Measurements from ENCODE around the gene LMCD1. TPM values are rescaled to one million over a fixed set of nuclear protein-coding genes. Genes with fewer than 3 reads are reported as not detected.

LMCD1 gene
- total and polyA plus RNA-seq, 2 of the 4 experiments (the other 2 are of a cell fraction) = 50.0 to 53.8 TPM

- no peak overlapping the region for H3K18ac ChIP-seq (ENCODE audit: low read depth, low read length)
- no peak overlapping the region for H2BK5ac ChIP-seq (ENCODE audit: low read depth, low read length, poor library complexity, severe bottlenecking)
- dilution Hi-C loops (cut with HindIII; ENCODE audit: low sequenced_read_pairs, unreplicated experiment) (no loop called here), in situ Hi-C loops (cut with MboI; ENCODE audit: low sequenced_read_pairs) (no loop called here), intact Hi-C loops (cut with micrococcal nuclease) (no loop called here)
- H3K14ac ChIP-seq (replicated peaks; ENCODE audit: low read depth, low read length) = no peak overlapping the region
- no peaks in the 10 kb centered on the region for H3K27me3 ChIP-seq (ENCODE audit: control insufficient read depth, insufficient read depth, low read length)
- no peak overlapping the region for H2BK120ac ChIP-seq (ENCODE audit: low read depth, low read length)
- H3K56ac ChIP-seq (ENCODE audit: extremely low read depth, insufficient read depth, low read length) = no peak overlapping the region
- H3K4me1 ChIP-seq (ENCODE audit: control insufficient read depth, insufficient read depth, low read length) = peaks cover 13% of the 10 kb centered on the region
- H4K8ac ChIP-seq (ENCODE audit: low read depth in 2 of 2, low read length in 2 of 2) = no peak overlapping the region
- no peak overlapping the region for H3K4ac ChIP-seq (ENCODE audit: low read depth, low read length)
- TF ChIP-seq MAFK (IDR thresholded peaks at IDR 0.05; ENCODE audit: low read depth, low read length) (no peak), POLR2A (IDR thresholded peaks at IDR 0.05; ENCODE audit: low read depth, low read length) (no peak), RAD21 (IDR thresholded peaks at IDR 0.05; ENCODE audit: low read length) (no peak), BHLHE40 (IDR thresholded peaks at IDR 0.05; ENCODE audit: low read depth, low read length) (no peak), USF2 (IDR thresholded peaks at IDR 0.05; ENCODE audit: low read depth, low read length) (no peak), CTCF (conservative IDR thresholded peaks at IDR 0.05; ENCODE audit: low read depth, low read length) (no peak), RCOR1 (IDR thresholded peaks at IDR 0.05; ENCODE audit: insufficient replicate concordance, low read length) (no peak), MXI1 (IDR thresholded peaks at IDR 0.05; ENCODE audit: borderline replicate concordance, low read depth, low read length) (no peak), FOS (IDR thresholded peaks at IDR 0.05; ENCODE audit: low read depth, low read length) (no peak), RFX5 (IDR thresholded peaks at IDR 0.05; ENCODE audit: low read depth, low read length) (no peak), SMC3 (IDR thresholded peaks at IDR 0.05; ENCODE audit: low read depth, low read length) (no peak), NFE2L2 (IDR thresholded peaks at IDR 0.05; ENCODE audit: low read depth, low read length) (no peak)
- WGBS, 2 experiments (ENCODE audit: extremely low coverage in 2 of 2, insufficient read length in 1 of 2) = no CpG with 5 or more reads among the region's 3 CpGs
- peaks cover 13% of the 10 kb centered on the region for H3K36me3 ChIP-seq (ENCODE audit: control insufficient read depth, insufficient read depth, low read length)
- H3K9ac ChIP-seq (ENCODE audit: low read depth, low read length) = no peak overlapping the region
- H2BK15ac ChIP-seq (ENCODE audit: low read depth, low read length) = no peak overlapping the region
- no peaks in the 10 kb centered on the region for H4K20me1 ChIP-seq (ENCODE audit: insufficient read depth, low read length)
- no peak overlapping the region for H3K23ac ChIP-seq (ENCODE audit: low read depth, low read length)
- H3K79me1 ChIP-seq (ENCODE audit: low read depth in 1 of 2, low read length in 2 of 2) = no peaks in the 10 kb centered on the region
- no peak overlapping the region for H3K27ac ChIP-seq (ENCODE audit: insufficient read depth, low read length)
- peaks cover 14% of the 10 kb centered on the region for H3K9me1 ChIP-seq (ENCODE audit: insufficient read depth, low read length)
- no peak overlapping the region for H4K5ac ChIP-seq (ENCODE audit: low read depth, low read length)
- no peak overlapping the region for H2AK9ac ChIP-seq (replicated peaks; ENCODE audit: low read depth, low read length, poor library complexity)
- no peaks in the 10 kb centered on the region for H3K9me3 ChIP-seq (ENCODE audit: control insufficient read depth, insufficient read depth, low read length)
- ATAC-seq (ENCODE audit: low read depth) (no peak), DNase-seq (no peak)
- ChIA-PET POLR2A (ENCODE audit: unreplicated experiment) (no interaction called here), CTCF (no interaction called here)
- no peak overlapping the region for H2BK20ac ChIP-seq (ENCODE audit: low read depth, low read length)
- no peak overlapping the region for H2AK5ac ChIP-seq (ENCODE audit: low read depth, low read length)
- no peak overlapping the region for H4K91ac ChIP-seq (ENCODE audit: insufficient read depth, low read depth, low read length)
- no peak overlapping the region for H3K4me3 ChIP-seq (ENCODE audit: insufficient read depth, low read depth, low read length)
- H2AFZ ChIP-seq (replicated peaks; ENCODE audit: low read length, poor library complexity) = no peak overlapping the region
- H3K4me2 ChIP-seq (ENCODE audit: low read depth, low read length) = no peak overlapping the region
- BruUV-seq (replicated peaks) = no TSS peak
Measured at GRCh38 chr3:8571256-8571655, 69.6 kb downstream of the LMCD1 start.

Measured in IMR-90 (cell line).